H1 (cell line): ENCODE results near the gene ADAM22. TPM values are rescaled to one million over a fixed set of nuclear protein-coding genes. Genes with fewer than 3 reads are reported as not detected.
A peak's percentile ranks its signal among the peaks of the same experiment; 100 is the strongest.

Experiments
- CTCF ChIA-PET: fragments of 300-600 bp; sonication (Branson Sonifier 250); formaldehyde crosslinking; loops from one replicate; lab custom pipeline; 2021; ENCODE audit not compliant: partially characterized antibody; lab: Charles Lee
- POLR2A ChIA-PET: fragments of 300-600 bp; sonication (Branson Sonifier 250); formaldehyde crosslinking; loops from one replicate; lab custom pipeline; 2021; ENCODE audit warnings: inconsistent platforms; ENCODE audit not compliant: partially characterized antibody; lab: Charles Lee
- DNase-seq, 2 experiments: peaks; one replicate each; pipeline versions ENCODE4 v3.0.0 to v3.0.0-alpha.2; 2010 to 2022; ENCODE audit warnings: low spot score in 2 of 2, low read depth in 1 of 2, mixed read lengths in 1 of 2
- FAIRE-seq: peaks from 2 replicates; lab custom pipeline; 2011; peaks lifted over from hg19 to GRCh38; lab: Jason Lieb, UNC
- H2AFZ ChIP-seq: 2 replicates; pipeline ENCODE4 v1.8.1; 2012; ENCODE audit warnings: low read length, inconsistent platforms
- H2AK5ac ChIP-seq: 2 replicates; pipeline ENCODE4 v1.6.1; 2013; ENCODE audit warnings: low read depth, low read length
- H2BK120ac ChIP-seq: replicated peaks from 2 replicates; pipeline ENCODE3; 2013; ENCODE audit warnings: low read depth, low read length, inconsistent platforms
- H2BK12ac ChIP-seq: 2 replicates; pipeline ENCODE4 v1.6.1; 2013; ENCODE audit warnings: low read depth, low read length
- H2BK15ac ChIP-seq: 2 replicates; pipeline ENCODE4 v1.6.1; 2013; ENCODE audit warnings: low read length
- H2BK20ac ChIP-seq: 2 replicates; pipeline ENCODE4 v1.6.1; 2013; ENCODE audit warnings: low read length
- H2BK5ac ChIP-seq: 2 replicates; pipeline ENCODE4 v1.6.1; 2013; ENCODE audit warnings: low read depth, low read length
- H3K14ac ChIP-seq: 2 replicates; pipeline ENCODE4 v1.6.1; 2013; ENCODE audit warnings: inconsistent platforms; ENCODE audit not compliant: insufficient read length
- H3K18ac ChIP-seq: 2 replicates; pipeline ENCODE4 v1.6.1; 2013; ENCODE audit warnings: low read length; ENCODE audit errors: extremely low read depth
- H3K23ac ChIP-seq: 2 replicates; pipeline ENCODE4 v1.6.1; 2013; ENCODE audit warnings: inconsistent platforms; ENCODE audit not compliant: insufficient read length
- H3K23me2 ChIP-seq: 2 replicates; pipeline ENCODE4 v1.6.1; 2013; ENCODE audit warnings: low read depth, low read length
- H3K27ac ChIP-seq: 2 replicates; pipeline ENCODE4 v1.6.1; 2011; ENCODE audit warnings: low read depth, low read length, inconsistent platforms
- H3K27me3 ChIP-seq, 4 experiments: replicated peaks in 1 of 4; 1 replicate in 1 of 4; 2 replicates in 3 of 4; pipeline versions ENCODE4 v1.6.1 to v1.8.1; 2011 to 2013; ENCODE audit warnings: low read length in 3 of 4, mild to moderate bottlenecking in 3 of 4, inconsistent platforms in 2 of 4, mixed read lengths in 2 of 4, moderate library complexity in 1 of 4; ENCODE audit not compliant: control insufficient read depth in 3 of 4, insufficient read depth in 3 of 4; ENCODE audit errors: extremely low read depth in 1 of 4
- H3K36me3 ChIP-seq, 4 experiments: 2 replicates each; pipeline versions ENCODE4 v1.6.1 to v1.8.1; 2011 to 2013; ENCODE audit warnings: mild to moderate bottlenecking in 4 of 4, low read length in 3 of 4, moderate library complexity in 2 of 4, control low read depth in 1 of 4, inconsistent platforms in 1 of 4; ENCODE audit not compliant: insufficient read depth in 4 of 4, control insufficient read depth in 2 of 4
- H3K4ac ChIP-seq: replicated peaks from 2 replicates; pipeline ENCODE3; 2013; ENCODE audit warnings: low read length, low read depth, mixed read lengths, inconsistent platforms; ENCODE audit not compliant: insufficient read length
- H3K4me1 ChIP-seq, 4 experiments: replicated peaks in 1 of 4; 1 replicate in 1 of 4; 2 replicates in 3 of 4; pipeline versions ENCODE4 v1.6.1 to v1.8.1; 2011 to 2013; ENCODE audit warnings: low read length in 3 of 4, inconsistent platforms in 2 of 4, mixed read lengths in 1 of 4; ENCODE audit not compliant: insufficient read depth in 4 of 4, control insufficient read depth in 3 of 4
- H3K4me2 ChIP-seq, 2 experiments: 2 replicates each; pipeline versions ENCODE4 v1.6.1 to v1.8.1; 2011 to 2013; ENCODE audit warnings: low read depth in 2 of 2, low read length in 2 of 2, control low read depth in 1 of 2, inconsistent platforms in 1 of 2, mild to moderate bottlenecking in 1 of 2; ENCODE audit not compliant: insufficient read depth in 1 of 2
- H3K4me3 ChIP-seq, 4 experiments: fragments of 200-600, 300-600 bp in 1 of 4; sonication (generic), shearing (Covaris generic), sonication (Bioruptor Twin) in 1 of 4; 2 replicates each; pipeline versions ENCODE4 v1.5.1 to v1.8.1; 2011 to 2016; ENCODE audit warnings: low read length in 4 of 4, low read depth in 3 of 4, control low read depth in 2 of 4, inconsistent platforms in 2 of 4, mild to moderate bottlenecking in 2 of 4, mixed read lengths in 1 of 4, moderate library complexity in 1 of 4; ENCODE audit not compliant: insufficient read depth in 2 of 4; ENCODE audit errors: extremely low read depth in 1 of 4
- H3K56ac ChIP-seq: replicated peaks from 2 replicates; pipeline ENCODE3; 2013; ENCODE audit warnings: low read depth, mild to moderate bottlenecking, mixed read lengths, low read length, inconsistent platforms; ENCODE audit not compliant: insufficient read length
- H3K79me1 ChIP-seq: 2 replicates; pipeline ENCODE4 v1.6.1; 2013; ENCODE audit warnings: low read depth, low read length, control low read depth
- H3K79me2 ChIP-seq, 2 experiments: 2 replicates each; pipeline versions ENCODE4 v1.6.1 to v1.8.1; 2012 to 2013; ENCODE audit warnings: low read length in 2 of 2, mild to moderate bottlenecking in 2 of 2, inconsistent platforms in 1 of 2; ENCODE audit not compliant: insufficient read depth in 2 of 2, control insufficient read depth in 1 of 2
- H3K9ac ChIP-seq, 4 experiments: replicated peaks in 1 of 4; 1 replicate in 1 of 4; 2 replicates in 3 of 4; pipeline versions ENCODE4 v1.6.1 to v1.8.1; 2011 to 2013; ENCODE audit warnings: low read depth in 3 of 4, low read length in 3 of 4, control low read depth in 2 of 4, mild to moderate bottlenecking in 2 of 4, moderate library complexity in 2 of 4, inconsistent platforms in 1 of 4; ENCODE audit errors: extremely low read depth in 1 of 4
- H3K9me3 ChIP-seq, 2 experiments: 2 replicates each; pipeline versions ENCODE4 v1.6.1 to v1.8.1; 2012 to 2013; ENCODE audit warnings: mild to moderate bottlenecking in 2 of 2, moderate library complexity in 2 of 2, control low read depth in 1 of 2, inconsistent platforms in 1 of 2, low read depth in 1 of 2, low read length in 1 of 2, mixed read lengths in 1 of 2; ENCODE audit not compliant: insufficient read depth in 2 of 2
- H4K20me1 ChIP-seq, 2 experiments: replicated peaks in 1 of 2; 2 replicates each; pipeline versions ENCODE3 to v1.8.1; 2011 to 2013; ENCODE audit warnings: inconsistent platforms in 2 of 2, low read length in 2 of 2, mild to moderate bottlenecking in 1 of 2; ENCODE audit not compliant: insufficient read depth in 2 of 2, control insufficient read depth in 1 of 2
- H4K5ac ChIP-seq: 2 replicates; pipeline ENCODE4 v1.6.1; 2013; ENCODE audit warnings: low read length, low read depth, mixed read lengths, inconsistent platforms; ENCODE audit not compliant: insufficient read length
- H4K8ac ChIP-seq: 2 replicates; pipeline ENCODE4 v1.8.0; 2013; ENCODE audit warnings: mild to moderate bottlenecking, moderate library complexity, low read length, inconsistent platforms; ENCODE audit not compliant: insufficient read depth; ENCODE audit errors: extremely low read depth
- H4K91ac ChIP-seq: replicated peaks from 2 replicates; pipeline ENCODE3; 2013; ENCODE audit warnings: low read length, mixed read lengths, inconsistent platforms; ENCODE audit not compliant: insufficient read length
- ASH2L ChIP-seq: fragments of 200-600, 300-600 bp; sonication (generic); IDR thresholded peaks from one replicate; pipeline ENCODE4 v1.7.1; 2017; ENCODE audit warnings: low read length
- CREB1 ChIP-seq: IDR thresholded peaks from 2 replicates; pipeline ENCODE4 v1.6.1; 2012; ENCODE audit warnings: inconsistent platforms
- GTF2F1 ChIP-seq: IDR thresholded peaks from 2 replicates; pipeline ENCODE4 v1.6.1; 2012; ENCODE audit warnings: low read depth, low read length, improper control_type of control experiment, borderline replicate concordance
- KDM4A ChIP-seq: IDR thresholded peaks from one replicate; pipeline ENCODE4 v1.7.1; 2012; ENCODE audit warnings: low read depth, mild to moderate bottlenecking, moderate library complexity, low read length, inconsistent platforms; ENCODE audit not compliant: severe bottlenecking
- MAX ChIP-seq: IDR thresholded peaks from 2 replicates; pipeline ENCODE4 v1.6.1; 2012; ENCODE audit warnings: inconsistent platforms
- POLR2A ChIP-seq, 2 experiments: IDR thresholded peaks; 1 replicate in 1 of 2; 2 replicates in 1 of 2; pipeline ENCODE4 v1.6.1; 2011; ENCODE audit warnings: low read depth in 2 of 2, low read length in 2 of 2, mild to moderate bottlenecking in 2 of 2; ENCODE audit errors: control extremely low read depth in 1 of 2
- POLR2AphosphoS5 ChIP-seq: IDR thresholded peaks from 2 replicates; pipeline ENCODE4 v1.6.1; 2011; ENCODE audit warnings: low read depth, low read length
- TAF7 ChIP-seq: optimal IDR thresholded peaks from 2 replicates; pipeline ENCODE3; 2011; ENCODE audit warnings: low read depth, mild to moderate bottlenecking, inconsistent platforms, low read length, moderate library complexity, borderline replicate concordance
- TBP ChIP-seq: IDR thresholded peaks from 2 replicates; pipeline ENCODE4 v1.6.1; 2011; ENCODE audit warnings: low read depth, low read length, improper control_type of control experiment
- TEAD4 ChIP-seq: IDR thresholded peaks from 2 replicates; pipeline ENCODE4 v1.6.1; 2012; ENCODE audit warnings: low read depth, low read length, inconsistent platforms, mixed read lengths
- WGBS, 2 experiments: shearing (Covaris generic) in 1 of 2; methylation state at CpG; one replicate each; pipeline versions ENCODE4 v1.1.6 to v1.1.7; 2013 to 2015; ENCODE audit warnings: low lambda C conversion rate in 2 of 2, mixed read lengths in 2 of 2, inconsistent platforms in 1 of 2, low coverage in 1 of 2, missing lambda C conversion rate in 1 of 2; ENCODE audit not compliant: insufficient replicate concordance in 2 of 2, insufficient coverage in 1 of 2, insufficient read length in 1 of 2; ENCODE audit errors: extremely low coverage in 1 of 2, missing lambda C conversion rate in 1 of 2; 5-methylcytosine and 5-hydroxymethylcytosine counted together
- long read RNA-seq, 2 experiments: library from RNA in 1 of 2; library from capped mRNA in 1 of 2; stranded (forward); transcript quantifications; one replicate each; pipeline ENCODE4 v2.0.0, GENCODE V29; 2021; ENCODE audit warnings: inconsistent platforms in 1 of 2
- polyA minus RNA-seq, 3 experiments: library from RNA; depleted of rRNA, polyadenylated mRNA; stranded (reverse); fragments of >200 nt; gene quantifications; 1 replicate in 2 of 3; 2 replicates in 1 of 3; pipeline ENCODE4 v1.2.3, GENCODE V29; 2011
- polyA plus RNA-seq, 7 experiments: library from polyadenylated mRNA; depleted of rRNA in 3 of 7; stranded (reverse) in 5 of 7; unstranded in 2 of 7; fragments of >200 nt in 5 of 7; fragments of 200-250 nt in 2 of 7; gene quantifications; 1 replicate in 5 of 7; 2 replicates in 1 of 7; 4 replicates in 1 of 7; pipeline versions ENCODE4 v1.2.1 to v1.2.3, GENCODE V29; 2011 to 2013; ENCODE audit warnings: missing spikeins in 2 of 7, mixed read lengths in 2 of 7
- total RNA-seq: library from RNA; stranded (reverse); fragmentation: NEBNext Ultra II Directional; extraction: Animal tissue kit (Norgen Biotek cat#: 25700); gene quantifications from 2 replicates; pipeline ENCODE4 v1.2.1, GENCODE V29; 2021

The ADAM22 gene
- 17.9 and 21.4 TPM in 2 replicates for total RNA-seq
- 4.6 and 5.6 TPM in 2 replicates for polyA plus RNA-seq (2011; rRNA removed)
- polyA plus RNA-seq (2011; cell fraction: cytosol; rRNA removed) = 5.9 TPM
- polyA plus RNA-seq (2011; cell fraction: nucleus; rRNA removed) = 12.7 TPM
- 4.7 to 8.4 TPM (median 7.7 TPM) in 4 replicates for polyA plus RNA-seq (2012, experiment 1 of 2)
- polyA plus RNA-seq (2012, experiment 2 of 2) = 0.30 TPM
- polyA plus RNA-seq (2013, experiment 1 of 2) = 9.4 TPM
- 8.8 TPM for polyA plus RNA-seq (2013, experiment 2 of 2)
- 29.0 and 53.2 TPM in 2 replicates for polyA minus RNA-seq (2011; rRNA and poly(A)+ RNA removed)
- polyA minus RNA-seq (2011; cell fraction: cytosol; rRNA and poly(A)+ RNA removed) = 12.3 TPM
- polyA minus RNA-seq (2011; cell fraction: nucleus; rRNA and poly(A)+ RNA removed) = 42.5 TPM
- long read RNA-seq, experiment 1, partial matches to known transcripts = 4 of 11 reads
- long read RNA-seq, experiment 1, other reads (novel, unspliced or antisense) = 7 of 11 reads
- long read RNA-seq, experiment 2 = 0 reads

GRCh38 chr7:87933953-87934698 lies at the start of gene ADAM22:
Gene ADAM22, plus strand, starts transcription at chr7:87934251. Its CDS starts 215 bp downstream, at chr7:87934466.
- Histone ChIP-seq H3K4ac (no peak within 1 kb of the TSS), H3K18ac (peak within 1 kb of the TSS; percentile 93), H3K4me3 (peak within 1 kb of the TSS; percentile 76 to 87 (median 80)), H3K23me2 (peaks cover 12% of the 10 kb centered on the region), H3K23ac (no peak within 1 kb of the TSS), H2BK12ac (no peak within 1 kb of the TSS), H3K4me2 (peak within 1 kb of the TSS; percentile 86 to 94), H3K79me2 (no peaks in the 10 kb centered on the region), H3K27ac (peak within 1 kb of the TSS; percentile 33; the same call in 1 of the 2 replicates), H2BK5ac (peak within 1 kb of the TSS; percentile 84; the same call in 1 of the 2 replicates), H3K9ac (peak within 1 kb of the TSS; percentile 57 to 92 (median 85)), H2BK15ac (peak within 1 kb of the TSS; percentile 61; the same call in 1 of the 2 replicates), H3K56ac (peak within 1 kb of the TSS; percentile 47), H2BK120ac (no peak within 1 kb of the TSS), H3K36me3 (peaks cover 0 to 6% (median under 1%) of the 10 kb centered on the region in 4 experiments; a peak in 2 of 8 replicates), H2AK5ac (no peak within 1 kb of the TSS), H3K14ac (no peak within 1 kb of the TSS), H3K9me3 (no peaks in the 10 kb centered on the region), H4K91ac (peak within 1 kb of the TSS; percentile 77), H3K27me3 (peaks cover 0 to 3% (median 1%) of the 10 kb centered on the region in 4 experiments; a peak in 1 of 7 replicates), H2BK20ac (no peak within 1 kb of the TSS), H4K8ac (peak within 1 kb of the TSS; percentile 94), H3K79me1 (no peaks in the 10 kb centered on the region), H4K20me1 (no peaks in the 10 kb centered on the region), H4K5ac (peak within 1 kb of the TSS; percentile 62), H3K4me1 (peaks cover 0 to 6% (median 3%) of the 10 kb centered on the region in 4 experiments; a peak in 4 of 7 replicates), H2AFZ (peak within 1 kb of the TSS; percentile 96)
- 2% methylated on average over 70 of the region's 70 CpGs; no CpG with 5 or more reads in 1 of the 2 experiments for WGBS, 2 experiments
- peak; percentile 77 to 87 for DNase-seq
- FAIRE-seq = no peak
- ChIA-PET POLR2A (interaction anchor here (0.5 to 3.0 kb wide), 19 partner anchors 8 to 1631 kb away, joined by 3 to 15 read pairs (median 4); no protein-coding TSS in a partner anchor), CTCF (interaction anchor here (0.7 to 1.5 kb wide), 6 partner anchors 9 to 415 kb away, joined by 3 to 7 read pairs (median 3); no protein-coding TSS in a partner anchor)
- TF ChIP-seq GTF2F1 = peak; percentile 56; the same call in 1 of the 2 replicates
- TF ChIP-seq POLR2AphosphoS5 = peak; percentile 92
- TF ChIP-seq TBP = peak; percentile 84
- TF ChIP-seq ASH2L = peak; percentile 83
- peak; percentile 85 for TF ChIP-seq CREB1
- peak; percentile 78 for TF ChIP-seq MAX
- TF ChIP-seq KDM4A = peak; percentile 89
- peak; percentile 65 for TF ChIP-seq TAF7
- TF ChIP-seq POLR2A (IDR thresholded peaks at IDR 0.05; ENCODE audit: control extremely low read depth in 1 of 2, low read depth in 2 of 2, low read length in 2 of 2) = peak; percentile 87
- TF ChIP-seq TEAD4 = 0 out of 2 replicates have a peak, but pooled peaks have one; percentile 23
